HG02642 (cell line): ENCODE results near the gene STK4.

Experiments used
- ATAC-seq: cut with Tn5 transposase; IDR thresholded peaks from one replicate; pipeline ENCODE4 v1.9.1; 2021; ENCODE audit warnings: mild to moderate bottlenecking; ENCODE audit not compliant: unreplicated experiment, poor library complexity

STK4 gene

DNA sequence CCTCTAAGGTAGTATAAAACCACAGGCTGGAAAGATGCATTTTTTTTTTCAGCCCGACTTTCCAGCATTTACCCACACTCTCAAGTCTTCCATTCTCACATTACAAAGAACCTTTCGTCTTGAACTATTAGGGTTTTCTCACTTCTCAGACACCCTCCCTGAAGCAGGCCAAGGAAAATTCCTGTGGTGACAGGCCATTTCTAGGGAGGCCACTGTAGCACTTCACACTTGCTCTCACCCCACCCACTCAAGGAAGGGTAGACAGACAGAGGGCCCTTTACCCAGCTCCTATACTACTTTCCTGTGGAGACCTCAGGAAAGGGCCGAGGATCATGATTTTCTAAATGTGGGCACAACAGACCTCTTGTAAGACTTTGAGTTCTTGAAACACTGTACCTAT is 106.9 kb downstream of the STK4 start:
- ATAC-seq = no peak

GRCh38 chr20:45077559-45077958 is 111.2 kb downstream of the STK4 start:
- no peak for ATAC-seq

DNA sequence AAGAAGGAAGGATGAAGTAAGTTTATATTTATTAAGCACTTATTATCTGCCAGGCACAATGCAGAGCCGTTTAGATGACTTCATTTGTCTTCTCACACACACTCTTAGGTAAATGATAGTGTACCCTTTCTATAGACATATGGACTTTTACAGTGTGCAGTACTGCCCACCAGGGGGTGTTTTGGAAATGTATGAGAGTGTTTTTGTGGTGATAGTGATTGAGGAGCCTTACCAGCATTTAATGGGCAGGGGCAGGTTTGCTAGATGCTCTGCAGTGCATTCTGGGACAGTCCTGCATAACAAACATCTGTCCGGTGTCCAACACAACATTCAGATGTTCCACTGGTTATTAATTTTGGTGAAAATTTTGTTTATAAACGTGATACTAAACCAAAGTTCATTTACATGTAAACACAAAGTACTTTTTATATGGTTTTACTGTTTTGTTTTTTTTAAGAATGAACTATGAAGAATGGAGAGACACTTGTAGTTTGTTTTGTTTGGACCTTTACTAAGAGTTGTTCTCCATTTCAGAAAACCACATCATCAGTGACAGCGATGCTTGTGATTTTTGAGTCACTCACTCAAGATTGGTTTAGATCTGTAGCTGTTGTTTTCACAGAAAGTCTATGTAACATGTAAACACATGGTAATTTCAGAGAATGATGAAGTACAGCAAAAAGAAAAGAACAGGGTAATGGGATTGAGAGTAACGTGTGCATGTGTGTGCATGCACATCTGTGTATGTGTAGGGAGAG is 114.7 kb downstream of the STK4 start:
- no peak for ATAC-seq

- ATAC-seq = no peak
Observed at GRCh38 chr20:45082468-45082867, 116.2 kb downstream of the STK4 start.

GRCh38 chr20:45083127-45083526 is 116.8 kb downstream of the STK4 start:
- ATAC-seq = no peak

DNA sequence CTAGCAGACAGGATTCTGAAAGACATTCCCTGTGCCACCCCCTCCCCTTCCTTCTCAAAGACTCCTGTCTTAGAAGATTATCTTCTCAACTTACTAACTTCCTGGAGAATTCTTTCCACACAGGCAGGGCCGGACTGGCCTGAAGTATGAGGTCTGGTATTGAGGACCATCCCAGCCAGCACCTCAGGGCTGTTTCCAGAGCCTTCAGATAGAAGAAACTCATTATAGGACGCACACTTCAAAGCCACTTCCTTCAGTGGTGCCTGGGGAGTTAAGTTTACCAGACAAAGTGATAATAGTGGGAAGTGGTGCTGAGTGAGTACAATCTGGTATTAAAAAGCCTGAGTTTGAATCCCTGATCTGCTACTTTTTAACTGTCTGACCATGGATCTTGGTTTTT is 119.0 kb downstream of the STK4 start:
- ATAC-seq = no peak

DNA sequence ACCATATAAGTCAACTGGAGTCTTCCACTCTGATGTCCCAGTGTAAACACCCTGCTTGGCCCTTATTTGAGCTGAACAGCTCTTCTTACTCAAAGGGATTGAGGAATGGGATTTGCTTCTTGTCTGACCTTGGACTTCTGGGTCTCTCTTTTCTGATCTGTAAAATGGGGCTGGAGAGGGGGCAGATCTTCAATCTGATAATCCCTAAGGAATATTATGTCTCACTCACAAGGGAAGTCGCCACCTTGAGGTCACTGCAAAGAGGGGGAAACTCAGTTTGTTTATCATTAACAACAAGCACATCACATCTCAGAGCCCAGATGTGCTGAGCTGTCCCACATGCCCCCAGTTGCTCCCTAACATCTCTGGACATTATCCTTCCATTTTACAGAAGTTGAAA is 119.6 kb downstream of the STK4 start:
- ATAC-seq = no peak

DNA sequence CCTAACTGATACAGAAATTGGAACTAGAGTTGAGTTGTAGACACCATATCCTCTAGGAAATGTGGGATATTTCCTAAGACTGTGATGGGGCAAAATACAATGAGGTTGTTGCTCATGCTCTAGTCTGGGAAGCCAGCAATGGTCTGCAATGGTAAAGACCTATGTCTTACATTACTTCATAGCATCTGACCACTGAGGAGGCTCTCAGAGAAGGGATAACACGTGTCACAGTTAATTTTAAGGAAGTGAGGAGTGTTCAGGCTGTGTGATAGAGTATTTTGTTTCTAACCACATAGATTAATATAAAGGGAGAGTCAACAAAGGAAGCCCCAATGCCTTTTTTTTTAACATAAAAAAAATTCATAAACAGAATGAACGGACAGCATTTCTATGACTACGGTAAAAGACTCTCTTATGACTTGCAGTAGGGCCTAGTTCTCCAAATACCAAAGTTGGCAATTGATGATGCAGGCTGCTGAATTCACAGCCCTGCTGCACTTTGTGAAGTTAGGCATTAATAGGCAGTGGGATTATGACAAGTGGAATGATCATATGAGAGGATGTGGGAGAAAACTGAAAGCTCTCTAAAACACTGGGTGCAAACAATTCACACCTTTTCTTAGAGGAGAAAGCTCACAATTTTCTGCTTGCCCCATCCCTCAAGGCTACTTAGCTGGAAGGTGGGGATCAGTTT is 120.9 kb downstream of the STK4 start:
- no peak for ATAC-seq

DNA sequence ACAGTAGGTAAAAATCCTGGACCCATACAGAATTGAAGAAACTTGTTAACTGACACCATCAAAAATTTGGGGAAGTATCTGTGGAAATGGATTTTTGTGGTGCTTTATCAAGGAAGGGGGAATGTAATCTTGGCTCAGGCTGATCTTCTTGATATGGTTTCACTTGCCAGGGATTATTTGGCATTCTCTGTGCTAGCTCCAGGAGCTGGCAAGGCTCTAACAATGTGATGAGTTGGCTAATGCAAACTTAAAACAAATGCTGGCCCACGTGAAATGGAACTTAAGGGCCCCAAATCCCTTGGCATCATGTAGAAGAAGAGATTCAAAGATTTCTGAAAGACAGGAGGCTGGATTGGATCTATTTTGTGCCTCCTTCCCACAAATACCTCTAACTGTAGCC is 121.5 kb downstream of the STK4 start:
- ATAC-seq = no peak

GRCh38 chr20:45088247-45088646 is 121.9 kb downstream of the STK4 start:
- no peak for ATAC-seq

DNA sequence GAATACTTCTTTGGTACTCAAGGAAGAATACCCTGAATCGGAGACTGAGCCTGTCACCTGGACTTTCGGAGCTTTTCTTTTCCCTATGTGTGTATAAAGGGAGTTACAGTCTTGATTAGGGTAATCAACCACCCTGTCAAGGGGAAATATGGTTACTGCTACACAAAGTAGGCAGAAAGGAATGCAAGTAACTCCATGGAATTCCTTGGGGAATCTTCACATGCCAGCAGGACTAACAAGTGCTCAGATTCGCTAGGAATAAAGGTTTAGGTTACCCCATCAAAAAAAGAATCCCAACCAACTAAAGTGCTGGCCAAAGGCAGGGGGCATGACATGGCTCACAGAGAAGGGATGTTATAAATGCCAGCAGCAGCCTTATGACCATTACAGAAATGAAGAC is 124.2 kb downstream of the STK4 start:
- ATAC-seq = no peak

DNA sequence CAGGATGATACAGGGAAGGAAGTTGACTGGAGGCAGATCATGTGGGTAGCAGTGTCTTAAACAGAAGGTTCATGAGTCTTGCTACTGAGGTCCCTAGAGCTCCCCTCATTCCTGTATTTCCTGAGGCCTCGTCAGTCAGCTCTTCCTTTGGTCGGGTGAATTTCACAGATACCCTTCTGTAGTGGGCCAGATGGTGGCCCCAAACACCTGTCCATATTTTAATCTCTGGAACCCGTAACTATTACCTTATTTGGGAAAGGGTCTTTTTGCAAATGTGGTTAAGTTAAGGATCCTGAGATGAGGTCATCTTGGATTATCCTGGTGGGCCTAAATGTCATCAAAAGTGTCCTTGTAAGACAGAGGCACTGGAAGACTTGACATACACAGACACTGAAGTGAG is 125.1 kb downstream of the STK4 start:
- no peak for ATAC-seq

DNA sequence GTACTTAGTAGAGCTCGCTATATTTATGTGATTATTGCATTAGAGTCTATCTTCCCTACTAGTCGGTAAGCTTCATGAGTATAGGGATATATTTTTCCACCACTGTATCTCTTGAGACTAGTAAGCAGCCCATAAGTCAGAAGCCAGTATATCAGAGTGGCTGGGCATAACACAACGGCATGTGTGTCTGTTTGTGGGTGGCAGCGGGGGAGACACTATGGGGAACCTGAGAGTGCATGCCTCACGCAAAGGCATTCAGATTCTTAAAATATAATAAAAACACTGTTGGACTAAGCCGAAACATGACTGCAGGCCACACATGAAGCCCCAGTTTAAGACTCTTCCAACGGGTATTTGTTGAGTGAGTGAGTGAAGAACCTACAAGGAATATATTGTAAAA is 126.6 kb downstream of the STK4 start:
- ATAC-seq = no peak

DNA sequence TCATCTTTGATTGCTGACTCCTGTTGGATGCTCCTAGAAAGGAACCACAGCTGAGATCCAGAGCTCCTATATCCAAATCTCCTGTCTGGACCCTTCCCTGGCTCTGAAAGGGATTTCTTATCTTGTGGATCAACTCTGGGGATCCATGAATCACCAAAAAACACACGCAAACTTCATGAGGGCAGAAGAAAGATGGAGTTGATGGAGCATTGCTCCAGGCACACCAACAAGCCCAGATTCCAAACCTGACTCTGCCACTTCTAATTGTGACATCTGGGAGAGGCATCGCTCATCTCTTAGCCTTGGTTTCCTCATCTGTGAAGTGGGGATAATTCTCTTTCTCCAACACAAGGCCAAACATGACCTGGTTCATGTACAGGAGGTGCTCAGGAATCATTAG is 127.9 kb downstream of the STK4 start:
- no peak for ATAC-seq

- ATAC-seq = no peak
Observed at GRCh38 chr20:45094864-45095574, 128.7 kb downstream of the STK4 start.

GRCh38 chr20:45095805-45096238 is 129.5 kb downstream of the STK4 start:
- ATAC-seq = no peak

- no peak for ATAC-seq
Observed at GRCh38 chr20:45096781-45097180, 130.5 kb downstream of the STK4 start.

GRCh38 chr20:45097485-45098102 is 131.3 kb downstream of the STK4 start:
- ATAC-seq = no peak

DNA sequence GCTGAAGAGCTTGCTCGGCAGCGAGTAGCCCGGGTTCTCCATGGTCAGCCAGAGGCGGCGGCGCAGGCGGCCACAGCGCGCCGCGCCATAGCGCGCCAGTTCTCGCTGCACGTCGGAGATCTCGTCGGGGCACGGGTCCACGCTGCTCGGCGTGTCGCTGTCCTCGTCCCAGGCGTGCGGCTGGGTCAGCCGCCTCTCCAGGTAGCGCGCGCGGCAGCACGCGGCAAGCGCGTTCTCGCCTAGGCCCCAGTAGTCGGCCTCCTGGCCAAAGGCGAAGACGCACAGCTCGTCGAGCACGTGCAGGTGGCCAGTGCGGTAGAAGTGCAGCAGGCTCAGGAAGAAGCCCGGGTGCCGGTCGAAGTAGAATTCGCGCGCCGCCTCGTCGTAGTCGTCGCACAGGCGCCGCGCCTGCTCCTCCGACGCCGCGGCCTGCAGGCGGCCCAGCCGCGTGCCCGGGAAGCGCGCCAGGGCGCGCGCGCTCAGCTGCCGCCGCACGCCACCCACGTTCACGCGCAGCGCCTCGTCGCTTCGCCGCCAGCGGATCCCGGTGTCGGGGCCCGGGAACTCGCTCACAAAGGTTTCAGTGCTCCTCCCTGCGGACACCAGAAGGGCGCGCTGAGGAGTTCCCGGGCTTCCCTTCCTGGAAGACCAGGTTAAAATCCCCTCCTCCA is 131.9 kb downstream of the STK4 start:
- ATAC-seq = no peak

DNA sequence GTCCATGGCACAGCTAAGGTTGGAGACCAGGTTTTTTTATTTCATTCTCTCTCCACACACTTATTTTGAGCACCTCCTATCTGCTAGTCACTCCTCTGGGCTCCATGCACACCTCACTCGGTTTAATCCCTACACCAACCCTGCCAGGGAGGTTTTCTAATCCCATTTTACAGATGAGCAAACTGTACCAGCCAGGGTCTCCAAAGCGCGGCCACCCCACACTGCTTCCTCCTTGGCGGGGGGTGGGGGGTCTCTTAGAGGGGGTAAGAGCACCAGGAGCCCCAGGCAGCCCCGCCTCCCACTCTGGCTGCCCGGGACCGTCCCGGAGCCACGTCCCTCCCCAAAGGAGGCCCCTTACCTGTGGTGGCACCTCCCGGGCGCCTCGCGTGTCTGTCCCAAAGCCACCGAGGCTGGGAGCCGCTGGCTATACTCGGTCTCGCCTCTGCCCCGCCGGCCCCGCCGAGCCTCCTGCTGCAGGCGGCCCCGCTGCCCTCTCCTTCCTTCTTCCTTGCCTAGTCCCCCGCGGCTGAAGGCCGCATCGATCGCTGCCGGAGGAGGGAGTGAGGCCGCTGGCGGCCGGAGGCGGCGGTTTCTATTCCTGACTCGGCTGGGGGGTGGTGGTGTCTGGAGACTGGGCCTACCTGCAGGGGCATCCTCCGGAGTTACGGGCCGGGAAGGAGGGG is 134.4 kb downstream of the STK4 start, which contains the start of gene KCNS1:
Gene KCNS1, minus strand, starts transcription at position 565 of the 683 bp plus-strand sequence. CDS start 1,891 bp downstream, outside the sequence.
- no peak for ATAC-seq
